SHP77 (cell line): ENCODE results near the gene HOXA5.

Experiments
- DNase-seq, 2 experiments: peaks; one replicate each; lab custom pipeline; 2025; lab: John Stamatoyannopoulos, UW

The HOXA5 gene

GRCh38 chr7:27118580-27118979 lies 24.9 kb downstream of the HOXA5 start:
- no peak for DNase-seq

DNA sequence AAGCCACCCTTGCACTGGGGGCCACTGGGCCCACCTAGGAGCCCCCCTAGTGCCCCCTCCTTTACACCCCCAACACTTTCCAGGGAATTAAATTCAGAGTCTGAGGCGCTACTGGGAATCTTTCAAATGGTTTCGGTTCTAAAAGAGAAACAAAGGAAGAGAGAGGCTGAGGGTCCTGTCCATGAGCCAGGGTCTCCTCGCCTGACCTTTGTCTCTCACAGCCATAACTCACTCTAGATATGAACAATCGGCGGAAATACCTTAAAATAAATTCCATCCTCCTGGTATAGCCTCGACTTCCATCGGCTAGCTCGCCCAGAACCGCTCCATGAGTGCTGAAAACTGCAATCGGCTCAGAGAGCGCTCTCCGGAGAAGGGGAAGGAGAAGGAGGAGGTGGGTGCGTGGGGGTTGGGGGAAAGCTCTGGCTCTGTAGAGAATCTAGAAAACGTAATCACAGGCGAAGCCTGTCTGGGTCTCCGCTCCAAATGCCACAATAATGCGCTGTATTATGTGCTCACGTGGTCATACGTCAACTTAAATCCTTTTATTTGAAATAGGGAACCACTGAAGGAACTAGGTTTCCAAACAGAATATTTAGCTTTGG lies 25.5 kb downstream of the HOXA5 start:
- no peak for DNase-seq

DNA sequence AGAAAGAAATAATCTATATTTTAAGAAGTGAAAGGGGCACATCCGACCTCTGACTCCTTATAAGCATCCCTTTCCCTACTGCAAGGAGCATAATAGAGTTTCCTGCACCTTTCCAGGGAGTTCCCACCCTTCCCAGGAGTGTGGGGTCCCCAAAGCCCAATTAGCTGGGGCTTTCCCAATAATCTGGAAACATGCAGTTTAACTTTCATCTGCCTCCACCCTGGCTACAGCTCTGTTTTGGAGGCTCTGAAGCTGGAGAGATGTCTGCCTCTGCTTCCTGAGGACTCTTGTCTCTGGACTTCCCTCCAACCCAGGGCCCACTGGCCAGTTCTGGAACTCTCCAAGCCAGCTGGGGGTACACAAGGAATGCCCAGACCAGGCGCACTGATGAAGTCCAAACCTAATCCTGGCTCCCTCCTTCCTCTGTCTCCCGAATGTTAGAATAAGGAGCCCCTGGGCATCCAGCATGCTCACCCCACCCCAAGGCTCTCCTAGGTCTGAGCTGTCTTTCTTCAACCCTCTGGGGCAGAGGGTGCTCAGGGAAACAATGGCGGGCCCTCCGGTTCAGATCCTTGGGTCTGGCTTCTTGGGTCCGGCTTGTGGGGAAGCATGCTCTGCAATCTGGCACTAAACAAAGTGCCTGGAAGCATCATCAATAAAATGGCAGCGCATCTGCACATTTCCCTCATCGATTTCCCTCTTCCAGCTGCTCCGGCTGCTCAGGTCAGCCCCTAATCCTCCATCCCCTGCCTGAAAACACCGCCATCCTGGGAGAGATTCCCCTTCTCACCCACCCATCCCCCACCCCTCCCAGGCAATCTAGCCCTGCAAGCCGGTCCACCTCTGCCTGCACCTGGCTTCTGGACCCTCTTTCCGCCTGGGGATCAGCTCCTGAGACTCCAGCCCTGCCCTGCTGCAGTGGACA lies 26.3 kb downstream of the HOXA5 start:
- no peak for DNase-seq

DNA sequence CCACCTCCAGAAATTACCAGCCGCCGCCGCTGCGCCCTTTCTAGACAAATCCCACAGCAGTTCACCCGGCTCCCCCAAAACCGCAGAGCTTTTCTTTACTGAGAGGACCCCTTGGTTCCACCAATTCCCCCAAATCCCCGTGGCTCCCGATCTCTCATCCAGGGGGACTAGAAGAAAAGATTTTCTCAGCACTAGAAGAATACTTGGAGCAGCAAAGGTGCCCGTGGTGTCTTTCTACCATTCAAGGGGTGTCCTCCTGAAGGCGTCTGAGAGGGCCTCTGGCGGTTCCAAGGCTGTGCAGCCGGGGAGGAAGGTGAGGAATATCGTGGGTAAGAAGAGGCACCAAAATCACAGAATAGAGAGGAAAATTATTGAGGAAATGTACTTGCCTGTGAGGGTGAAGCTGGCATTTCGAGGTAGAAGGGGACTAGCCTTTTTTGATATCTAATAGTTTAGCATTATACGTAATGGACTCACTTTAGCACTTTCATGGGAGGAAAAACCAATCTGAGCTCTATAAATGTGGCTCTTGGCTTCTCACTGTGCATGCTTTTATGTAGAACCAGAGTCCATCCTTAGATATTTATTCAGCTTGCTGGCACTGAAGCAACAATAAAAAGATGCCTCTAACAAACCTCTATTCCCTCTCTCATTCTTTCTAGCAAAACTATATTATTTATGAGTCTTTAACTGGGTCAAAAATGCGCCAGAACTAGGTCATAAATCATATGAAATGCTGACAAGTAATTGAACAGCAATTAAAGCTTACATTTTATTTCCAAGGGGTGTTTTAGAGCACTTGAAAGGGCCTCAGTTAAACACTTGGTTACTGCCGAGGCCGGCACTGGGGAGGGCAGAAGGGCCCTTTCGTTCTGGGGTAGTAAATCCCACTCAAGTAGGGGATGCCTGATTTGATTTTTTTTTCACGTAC lies 27.2 kb downstream of the HOXA5 start:
- no peak for DNase-seq

- no peak for DNase-seq
Measured at GRCh38 chr7:27115221-27116026, 28.1 kb downstream of the HOXA5 start.

DNA sequence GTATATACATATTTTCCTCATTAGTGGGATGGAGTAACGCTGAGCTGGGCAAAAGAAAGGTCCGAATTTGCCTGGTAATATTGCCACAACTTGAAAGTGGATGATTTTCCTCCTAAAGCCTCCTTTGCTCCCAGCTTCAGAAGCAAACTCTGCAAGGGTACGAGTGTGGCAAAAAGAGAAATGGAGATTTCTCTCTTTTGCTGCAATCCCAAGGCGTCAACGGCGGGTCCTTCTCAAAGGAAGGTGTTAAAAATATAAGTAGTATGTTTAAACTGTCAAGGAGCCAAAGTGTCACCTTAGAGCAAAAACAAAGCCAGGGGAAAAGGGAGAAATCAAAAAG lies 28.6 kb downstream of the HOXA5 start:
- DNase-seq, result no peak

GRCh38 chr7:27113991-27114769 lies 29.3 kb downstream of the HOXA5 start:
- DNase-seq, result no peak

DNA sequence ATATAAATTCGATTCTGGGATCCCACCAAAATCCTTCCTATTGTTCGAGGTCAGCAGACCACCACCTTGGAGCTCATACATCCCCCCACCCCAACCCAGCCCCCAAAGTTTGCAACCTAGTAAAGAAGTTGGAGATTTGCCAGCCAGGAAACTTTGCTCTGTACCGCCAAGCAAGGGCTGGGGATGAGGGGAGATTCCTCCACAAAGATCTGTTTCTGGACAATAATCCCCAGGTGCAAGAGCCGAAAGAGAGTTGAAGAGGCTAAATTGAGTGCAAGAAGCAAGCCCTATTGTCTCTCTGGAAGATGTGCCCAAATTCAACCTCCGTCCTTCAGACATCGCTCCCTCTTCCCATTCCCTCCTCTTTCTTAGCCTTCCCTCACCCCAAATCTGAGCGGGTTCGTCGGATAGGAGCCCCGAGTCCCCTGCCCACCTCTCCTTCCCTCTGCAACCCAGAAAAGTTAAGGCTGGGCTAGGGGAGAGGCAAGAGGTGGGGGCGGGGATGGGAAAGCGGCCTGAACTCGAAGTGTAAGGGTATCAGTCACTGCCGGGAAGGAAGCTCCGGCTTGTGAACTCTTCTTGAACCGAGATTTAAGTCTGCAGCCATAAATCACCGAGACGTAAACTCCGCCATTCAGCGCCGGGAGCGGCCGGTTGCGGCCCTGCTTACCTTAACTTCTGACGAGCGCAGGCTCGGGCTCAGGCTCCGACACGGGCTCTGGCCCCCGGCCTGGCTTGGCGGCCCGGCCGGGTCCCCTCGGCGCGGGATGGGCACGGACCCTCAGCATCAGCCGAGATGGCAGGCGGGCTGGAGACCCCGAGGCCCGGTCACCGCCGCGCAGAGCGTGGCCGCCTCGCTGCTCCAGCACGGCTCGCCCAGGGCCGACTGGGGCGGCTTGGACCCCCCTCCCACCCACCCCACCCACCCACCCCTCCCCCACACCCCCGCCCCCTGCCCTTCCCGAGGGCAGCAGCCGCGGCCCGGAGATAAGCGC lies 30.2 kb downstream of the HOXA5 start:
- no peak for DNase-seq

DNA sequence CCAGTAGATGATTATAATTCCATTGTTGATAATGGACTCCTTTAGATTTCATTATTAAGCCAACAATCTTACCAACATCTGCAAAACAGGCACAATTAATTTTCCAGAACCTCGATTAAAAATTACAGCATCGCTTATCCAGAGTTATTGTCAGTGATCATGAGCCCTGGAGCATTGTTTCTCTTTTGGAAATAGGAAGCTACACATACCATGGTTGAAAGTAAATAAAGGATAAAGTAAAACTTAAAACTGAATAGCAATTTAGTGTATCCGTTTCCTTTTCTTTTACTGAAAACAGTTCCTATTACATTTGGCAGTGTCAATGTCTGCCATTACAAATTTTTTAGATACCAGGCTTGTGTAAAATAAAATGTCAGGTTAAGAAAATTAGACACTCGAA lies 31.1 kb downstream of the HOXA5 start:
- DNase-seq, result no peak

GRCh38 chr7:27111751-27112277 lies 31.7 kb downstream of the HOXA5 start:
- DNase-seq, result no peak

DNA sequence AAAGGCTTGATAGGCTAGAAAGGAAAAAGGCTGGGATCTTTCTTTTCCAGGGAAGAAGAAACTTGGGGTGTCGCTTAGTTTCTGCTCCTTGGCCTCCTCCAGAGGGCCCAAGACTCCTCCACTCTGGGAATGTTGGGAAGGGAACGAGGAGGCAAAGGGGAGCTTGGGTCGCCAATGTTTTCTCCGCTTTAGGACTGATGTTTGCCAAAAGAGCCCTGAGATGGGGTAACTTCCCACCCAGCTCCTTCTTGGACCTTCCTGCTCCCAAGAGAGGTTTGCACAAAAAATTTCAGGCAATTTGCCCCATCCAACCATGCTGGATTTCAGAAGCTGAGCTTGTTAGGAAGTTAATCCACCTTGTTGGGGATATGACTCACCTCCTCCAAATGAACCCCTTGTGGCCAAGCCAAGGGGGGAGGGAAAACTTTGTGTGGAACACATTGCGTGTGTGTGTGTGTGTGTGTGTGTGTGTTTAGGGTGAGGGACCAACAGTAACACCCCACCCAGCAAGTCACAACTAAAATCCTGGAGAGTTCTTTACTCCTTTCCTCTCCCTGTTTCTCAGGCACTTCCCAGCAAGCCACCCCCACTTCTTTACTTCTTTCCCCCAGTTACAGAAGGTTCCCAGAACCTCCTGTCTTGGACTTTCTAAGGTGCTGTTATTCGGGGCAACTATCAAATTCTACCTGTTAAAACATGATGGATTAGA lies 32.3 kb downstream of the HOXA5 start:
- no peak for DNase-seq

DNA sequence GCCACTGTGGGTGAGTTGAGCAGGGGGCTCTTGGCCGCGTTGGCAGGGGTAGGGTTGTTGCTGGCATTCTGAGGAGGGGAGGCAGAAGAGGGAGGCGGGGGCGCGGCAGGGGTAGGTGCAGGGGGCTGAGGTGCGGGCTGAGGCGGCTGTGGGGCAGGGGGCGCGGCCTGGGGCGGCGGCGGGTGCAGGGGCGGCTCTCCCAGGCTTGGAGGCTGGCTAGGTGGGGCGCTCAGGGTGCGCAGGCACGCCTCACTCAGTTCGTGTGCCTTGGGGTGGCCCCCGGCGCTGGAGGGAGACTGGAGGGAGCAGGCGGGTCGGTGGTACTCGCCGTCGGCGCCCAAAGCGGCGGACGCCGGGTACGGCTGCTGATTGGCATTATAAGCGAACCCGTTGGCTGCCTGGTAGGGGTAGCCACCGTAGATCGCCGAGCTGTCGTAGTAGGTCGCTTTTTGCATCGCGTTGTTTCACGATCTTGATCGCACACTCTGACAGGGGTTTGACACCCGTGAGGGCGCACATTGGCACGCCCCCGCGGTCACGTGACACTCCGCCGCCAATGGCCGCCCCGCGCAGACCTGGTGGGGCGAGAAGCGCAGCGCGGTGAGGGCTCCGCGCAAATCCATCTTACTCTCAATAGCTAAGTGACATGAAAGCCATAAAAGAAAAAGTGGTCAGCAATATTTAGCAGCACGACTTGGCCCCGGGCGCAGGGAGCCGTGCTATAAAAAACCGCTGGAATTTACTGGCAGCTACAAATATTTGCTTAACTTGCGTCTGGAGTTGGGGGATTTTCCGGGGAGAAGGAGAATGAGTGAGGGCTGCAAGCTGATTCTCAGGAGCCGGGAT lies 33.1 kb downstream of the HOXA5 start:
- DNase-seq, result no peak

GRCh38 chr7:27109466-27110185 lies 33.9 kb downstream of the HOXA5 start:
- no peak for DNase-seq

DNA sequence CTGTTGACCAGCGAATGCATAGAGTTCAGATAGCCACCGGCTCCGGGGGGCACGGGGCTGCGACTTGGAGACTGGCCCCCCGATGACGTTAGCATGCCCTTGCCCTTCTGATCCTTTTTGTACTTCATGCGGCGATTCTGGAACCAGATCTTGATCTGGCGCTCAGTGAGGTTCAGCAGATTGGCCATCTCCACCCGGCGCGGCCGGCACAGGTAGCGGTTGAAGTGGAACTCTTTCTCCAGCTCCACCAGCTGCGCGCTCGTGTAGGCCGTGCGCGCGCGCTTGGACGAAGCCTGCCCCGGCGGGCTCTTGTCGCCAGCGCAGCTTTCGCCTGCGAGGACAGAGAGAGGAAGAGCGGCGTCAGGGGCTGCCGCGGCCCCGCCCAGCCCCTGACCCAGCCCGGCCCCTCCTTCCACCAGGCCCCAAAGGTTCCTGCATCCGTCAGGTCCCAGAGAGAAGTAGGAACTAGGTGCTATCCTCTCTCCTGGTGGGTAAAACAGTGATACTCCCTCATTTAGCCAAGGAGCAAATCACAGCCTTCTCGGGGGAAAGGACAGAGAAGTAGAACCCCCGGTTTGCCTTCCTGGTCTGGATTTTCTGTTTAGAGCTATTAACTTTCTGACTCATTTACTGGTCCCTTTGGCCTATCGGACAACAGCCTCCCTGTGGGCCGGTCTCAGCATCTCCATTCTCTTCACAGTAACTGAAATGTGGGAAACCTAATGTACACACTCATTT lies 34.9 kb downstream of the HOXA5 start:
- DNase-seq, result no peak

GRCh38 chr7:27107391-27108381 lies 35.8 kb downstream of the HOXA5 start:
- no peak for DNase-seq
